IPS DF 4.7 (cell line): ENCODE measurements around the gene CASTOR1.
A peak's percentile ranks its signal among the peaks of the same experiment; 100 is the strongest.

Source experiments
- DNase-seq: peaks from one replicate; pipeline ENCODE4 v3.0.0-alpha.2; 2013; ENCODE audit warnings: low spot score; ENCODE audit errors: extremely low read depth

Gene CASTOR1

DNA sequence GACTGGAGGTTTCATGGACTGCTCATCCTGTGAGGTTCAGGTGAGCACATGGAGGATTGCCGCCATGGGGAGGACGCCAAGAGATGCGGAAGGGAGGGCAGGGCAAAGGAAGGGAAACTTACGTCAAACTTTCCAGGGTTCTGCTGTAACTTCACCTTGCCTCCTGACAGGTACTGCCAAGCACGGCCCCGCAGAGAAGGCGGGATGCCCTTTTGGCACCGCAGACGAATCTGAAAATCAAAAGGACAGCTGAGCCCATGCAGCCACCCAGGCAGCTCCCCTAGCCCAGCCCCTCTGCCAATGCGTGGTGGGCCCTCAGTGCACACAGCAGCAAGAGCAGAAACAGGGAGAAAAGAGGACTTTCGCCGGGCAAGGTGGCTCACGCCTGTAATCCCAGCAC lies 10.0 kb upstream of the CASTOR1 start:
- no peak for DNase-seq

DNA sequence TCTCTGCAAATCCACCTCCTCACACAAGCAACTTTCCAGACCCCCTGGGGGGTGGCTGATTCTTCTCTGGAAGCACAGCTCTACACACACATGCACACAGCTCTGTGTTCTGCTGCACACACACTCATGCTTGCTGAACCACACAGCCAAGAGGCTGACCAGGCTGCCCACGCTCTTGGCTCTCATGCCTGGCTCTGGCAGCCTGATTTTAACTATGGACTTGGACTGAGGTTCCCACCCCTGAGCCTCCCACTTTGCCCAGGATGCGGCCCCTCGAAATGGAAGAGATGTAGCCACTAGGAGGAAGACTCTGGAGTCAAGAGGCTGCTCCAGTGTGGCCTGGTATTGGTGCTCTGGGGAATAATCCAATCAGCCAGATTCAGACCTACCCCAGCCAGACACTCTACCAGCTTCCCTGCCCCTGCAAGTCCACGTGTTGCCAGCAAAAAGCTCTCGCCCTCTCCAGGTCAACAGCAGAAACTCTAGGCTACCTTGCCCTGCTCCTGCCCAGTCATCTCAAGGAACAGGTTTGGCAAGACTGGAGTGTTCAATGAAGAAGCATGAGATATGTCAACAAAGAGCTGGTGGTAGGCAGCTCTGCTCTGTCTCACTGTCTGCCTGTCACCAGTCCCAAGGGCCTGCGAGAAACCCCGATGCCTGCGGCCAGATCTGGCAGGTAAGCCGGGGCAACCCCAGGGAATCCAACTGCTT lies 8.8 kb upstream of the CASTOR1 start:
- DNase-seq, result no peak

DNA sequence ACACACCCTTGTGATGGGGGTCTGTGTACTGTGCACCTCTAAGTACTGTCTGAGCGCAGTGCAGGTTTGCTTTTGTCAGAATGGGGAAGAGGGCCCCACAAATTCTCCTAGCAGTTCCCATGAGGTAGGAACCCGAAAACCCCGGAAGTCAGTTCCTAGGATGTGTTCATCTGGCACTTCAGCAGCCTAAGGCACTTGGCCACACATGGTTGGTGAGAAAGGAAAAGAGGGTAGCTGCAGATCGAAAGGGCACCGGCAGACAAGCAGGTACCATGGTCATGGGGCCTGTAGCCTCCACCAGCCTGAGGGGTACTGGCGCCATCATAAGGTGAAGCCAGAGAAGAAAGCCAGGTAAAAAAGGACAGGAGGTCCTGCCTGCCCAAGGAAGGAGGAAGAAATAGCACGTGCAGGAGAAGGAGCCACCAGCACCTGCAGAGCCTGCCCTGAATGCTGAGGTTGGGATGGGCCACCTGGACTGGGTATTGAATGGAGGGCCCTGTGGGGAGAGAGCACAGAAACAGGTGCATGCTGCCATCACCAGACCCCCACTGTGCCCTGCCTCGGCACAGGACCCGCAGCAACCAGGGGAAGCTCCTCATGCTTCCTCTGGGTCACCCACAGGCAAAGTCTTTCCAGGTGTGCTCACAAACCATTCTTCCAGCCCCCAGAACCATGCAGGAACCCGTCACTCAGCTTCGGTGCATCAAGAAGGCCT lies 8.1 kb upstream of the CASTOR1 start:
- no peak for DNase-seq

DNA sequence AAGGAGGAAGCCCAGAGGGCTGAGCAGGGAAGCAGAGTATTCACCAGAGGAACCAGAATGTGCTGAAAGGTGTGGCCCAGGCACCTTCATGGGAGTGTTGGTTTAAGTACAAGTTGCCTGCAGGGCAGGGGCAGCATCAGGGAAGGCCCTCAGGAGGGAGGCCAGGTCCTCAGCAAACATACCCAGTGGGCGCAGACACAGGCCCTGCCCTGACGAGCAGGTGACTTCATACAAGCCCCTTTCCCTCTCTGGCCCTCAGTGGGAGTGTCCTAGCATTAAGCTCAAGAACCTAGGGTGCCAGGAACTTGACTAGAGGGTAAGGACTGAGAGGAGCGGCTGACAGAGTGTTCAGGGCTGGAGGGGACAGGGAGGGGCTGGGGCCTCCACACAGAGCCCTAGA lies 7.5 kb upstream of the CASTOR1 start:
- no peak for DNase-seq

DNA sequence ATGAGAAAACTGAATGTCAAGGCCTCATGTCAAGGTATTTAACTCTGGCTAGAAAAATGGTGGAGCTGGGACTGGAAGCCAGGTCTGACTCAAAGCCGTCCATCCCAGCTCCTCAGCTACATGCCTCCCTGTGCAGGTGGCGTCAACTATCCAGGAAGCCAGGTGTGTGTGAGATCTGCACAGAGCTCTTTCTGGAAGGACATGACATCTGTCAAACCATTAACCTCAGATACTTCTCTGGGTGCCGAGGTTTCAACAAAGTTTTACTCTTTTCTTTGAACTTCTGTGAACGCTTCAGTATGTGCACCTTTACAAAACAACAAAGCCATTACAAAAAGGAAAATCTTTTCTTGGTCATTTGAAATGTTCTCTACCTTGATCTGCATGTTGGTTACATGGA lies 7.0 kb upstream of the CASTOR1 start:
- DNase-seq, result no peak

DNA sequence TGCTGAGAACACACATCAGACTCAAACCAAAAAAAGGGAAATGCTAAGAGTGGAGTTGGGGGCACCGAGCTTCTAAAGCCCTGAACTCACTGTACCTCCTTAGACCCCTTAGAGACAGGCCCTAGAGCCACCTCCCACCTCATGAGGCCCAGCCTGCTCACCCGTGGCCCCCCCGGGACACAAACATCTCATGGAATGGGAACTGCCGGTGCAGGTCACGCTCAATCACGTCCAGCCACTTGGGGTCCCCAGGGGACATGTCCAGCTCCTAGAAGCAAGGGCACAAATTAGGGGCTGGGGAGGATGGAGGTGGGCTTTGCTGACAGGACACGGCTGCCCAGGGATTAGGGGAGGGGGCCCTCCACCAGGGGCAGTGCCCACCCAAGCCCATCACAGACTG lies 6.3 kb upstream of the CASTOR1 start:
- no peak for DNase-seq

DNA sequence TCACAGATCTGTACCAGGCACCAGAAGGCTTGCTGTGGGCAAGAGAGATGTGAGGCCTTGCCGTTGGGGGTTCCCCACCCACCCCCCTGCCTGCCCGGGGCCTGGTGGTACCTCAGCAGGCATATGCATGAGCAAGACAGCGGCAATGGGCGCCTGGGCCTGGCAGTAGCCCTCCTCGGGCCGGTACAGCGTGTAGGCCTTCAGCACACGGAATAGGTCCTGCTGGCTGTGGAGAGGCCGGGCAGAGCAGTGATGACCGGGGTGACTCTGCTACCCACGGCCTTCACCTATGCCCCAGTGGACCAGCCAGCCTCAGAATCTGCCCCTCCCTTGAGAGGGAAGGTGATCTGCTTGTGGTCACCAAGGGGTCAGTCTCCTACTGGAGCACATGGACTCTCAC lies 5.5 kb upstream of the CASTOR1 start:
- DNase-seq, result no peak

DNA sequence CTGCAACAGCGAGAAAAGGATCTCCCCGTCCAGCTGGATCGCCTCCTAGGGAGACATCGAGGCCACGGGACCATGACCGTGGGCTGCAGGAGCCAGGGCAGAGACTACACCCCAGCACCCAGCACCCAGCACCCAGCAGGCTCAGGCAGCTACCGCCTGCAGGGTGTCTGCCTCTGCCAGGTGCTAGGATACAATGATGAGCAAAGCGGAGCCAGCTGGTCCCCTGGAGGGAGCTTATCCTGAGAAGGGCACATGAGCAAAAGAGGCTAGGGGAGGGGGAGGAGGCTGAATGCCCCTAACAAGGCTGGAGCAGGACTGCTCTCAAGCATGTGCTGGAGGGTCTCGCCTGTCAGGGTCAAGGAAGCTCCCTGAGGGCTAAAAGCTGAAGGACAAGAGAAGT lies 4.8 kb upstream of the CASTOR1 start:
- no peak for DNase-seq

DNA sequence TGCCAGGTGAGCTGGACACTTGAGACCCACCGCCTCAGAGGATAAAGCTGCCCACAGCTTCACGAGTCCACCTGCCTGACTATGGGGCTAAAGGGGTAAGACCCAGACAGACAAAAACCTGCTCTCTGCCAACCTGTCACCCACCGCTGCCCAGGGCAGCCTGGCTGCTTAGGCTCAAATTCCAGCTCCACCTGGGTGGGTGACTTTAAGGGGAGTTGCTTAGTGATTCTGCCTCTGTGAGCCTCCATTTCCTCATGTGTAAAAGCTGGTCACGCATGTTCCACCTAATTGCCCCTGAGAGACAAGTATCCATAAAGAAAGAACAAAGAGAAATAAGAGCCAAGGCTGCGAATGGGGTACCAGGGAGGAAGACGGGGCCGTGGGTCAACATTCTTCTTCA lies 3.7 kb upstream of the CASTOR1 start:
- no peak for DNase-seq

DNA sequence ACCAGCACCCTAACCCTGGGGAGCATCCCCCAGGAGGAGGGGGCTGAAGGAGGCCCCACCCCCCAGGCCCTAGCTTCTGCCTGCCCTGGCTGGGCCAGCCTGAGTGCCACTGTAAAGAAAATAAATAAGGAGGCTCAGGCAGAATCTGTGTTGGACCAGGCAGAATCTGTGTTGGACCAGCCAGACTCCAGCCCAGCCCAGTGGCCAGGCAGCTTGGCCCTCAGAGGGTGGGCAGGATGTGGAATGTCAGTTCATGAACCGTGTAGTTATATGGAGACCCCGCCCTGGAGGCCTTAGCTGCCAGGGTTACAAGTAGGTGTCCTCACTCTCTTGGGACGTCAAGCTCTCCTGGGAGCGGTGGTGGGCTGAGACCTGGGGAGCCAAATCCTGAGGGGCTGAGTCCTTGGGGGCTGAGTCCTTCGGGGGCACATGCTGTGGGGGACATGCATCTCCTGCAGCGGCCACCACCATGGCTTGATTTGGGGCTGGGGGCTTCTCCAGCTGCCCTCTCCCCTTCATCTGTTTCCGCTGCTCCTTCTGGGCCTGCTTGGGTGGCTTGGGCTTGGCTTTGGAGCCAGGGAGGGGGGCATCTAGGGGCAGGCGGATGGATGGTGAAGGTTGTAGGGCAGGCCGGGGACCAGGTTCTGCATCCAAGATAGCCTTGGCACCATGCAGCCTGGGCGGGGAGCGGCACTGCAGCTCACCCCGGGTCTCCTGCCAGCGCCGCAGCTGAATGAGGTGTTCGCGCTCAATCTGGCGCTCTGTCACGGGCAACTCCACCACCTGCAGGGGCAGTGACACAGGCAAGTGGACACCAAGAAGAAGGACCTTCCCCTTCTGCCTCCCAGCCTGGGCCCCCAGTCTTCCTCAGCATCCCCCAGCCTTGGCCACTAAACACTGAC lies 3.0 kb upstream of the CASTOR1 start:
- no peak for DNase-seq

DNA sequence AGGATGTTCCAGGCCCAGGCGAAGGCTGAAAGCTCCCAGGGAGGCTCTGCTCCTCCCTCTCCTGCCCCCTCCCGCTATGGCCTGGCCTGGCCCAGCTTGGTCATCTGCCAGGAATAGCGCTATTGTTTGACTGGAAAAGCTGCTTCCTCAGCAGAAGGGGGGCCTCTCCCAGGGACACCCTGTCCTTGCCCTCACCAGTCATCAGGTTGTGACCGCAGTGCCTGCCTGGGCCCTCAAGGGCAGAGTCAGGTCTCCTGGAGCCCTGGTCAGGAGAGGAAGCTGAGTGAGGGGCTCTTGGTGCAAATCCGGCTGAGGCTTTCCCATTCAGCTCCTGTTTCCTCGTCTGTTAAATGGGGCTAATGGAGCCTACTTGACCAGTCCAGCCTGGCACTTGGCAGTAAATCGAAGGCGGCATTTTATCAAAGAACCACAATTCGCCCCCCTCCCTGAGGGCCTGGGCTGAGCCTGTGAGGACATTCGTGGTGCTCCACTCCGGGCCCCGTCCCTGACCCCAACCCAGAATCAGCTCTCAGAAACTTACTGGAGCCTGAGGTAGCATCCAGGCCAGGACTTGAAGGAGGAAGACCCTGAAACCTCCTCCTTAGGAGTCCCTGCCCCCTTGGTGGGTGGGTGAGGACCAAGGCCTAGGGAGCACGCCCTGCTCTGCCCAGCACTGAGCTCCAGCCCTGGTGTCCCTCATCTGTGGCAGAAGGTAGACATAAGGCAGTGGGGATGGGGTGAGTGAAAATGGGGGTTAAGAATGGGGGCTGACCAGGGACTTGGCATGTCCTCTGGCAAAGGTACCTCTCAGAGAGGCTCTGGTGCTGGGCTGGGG lies 2.0 kb upstream of the CASTOR1 start:
- no peak for DNase-seq

DNA sequence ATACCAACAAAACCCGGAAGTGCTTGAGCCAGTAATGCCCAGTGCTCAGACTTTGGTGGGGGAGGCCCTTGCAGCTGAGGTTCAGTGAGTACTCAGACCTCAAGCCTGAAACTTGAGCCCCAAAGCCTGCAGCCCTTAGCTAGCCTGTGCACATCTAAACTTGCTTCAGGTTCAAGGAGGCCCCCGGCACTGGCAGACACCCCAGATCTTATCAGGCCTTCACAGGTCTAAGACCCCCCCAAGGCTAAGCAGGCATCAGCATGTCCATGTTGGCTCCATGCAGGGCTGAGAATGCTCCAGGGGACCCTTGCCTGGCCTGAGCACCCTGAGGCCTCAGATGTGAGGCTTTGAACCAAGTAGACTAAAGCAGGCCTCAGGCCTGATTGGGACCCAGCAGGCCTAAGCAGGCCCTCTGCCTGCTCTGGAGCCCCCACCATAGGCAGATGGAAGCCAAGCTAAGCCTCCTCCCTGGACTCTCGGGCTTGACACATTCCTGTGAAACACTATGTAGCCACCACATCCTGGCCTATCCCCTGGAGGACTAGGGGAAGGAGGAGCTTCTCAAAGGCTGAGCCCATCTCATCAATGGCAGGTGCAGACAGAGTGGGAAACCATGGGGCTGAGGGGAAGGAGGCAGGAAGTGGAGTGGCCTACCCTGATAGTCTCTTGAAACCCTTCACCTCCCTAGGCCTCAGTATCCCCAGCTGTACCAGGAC lies 1.2 kb upstream of the CASTOR1 start:
- DNase-seq, result no peak

DNA sequence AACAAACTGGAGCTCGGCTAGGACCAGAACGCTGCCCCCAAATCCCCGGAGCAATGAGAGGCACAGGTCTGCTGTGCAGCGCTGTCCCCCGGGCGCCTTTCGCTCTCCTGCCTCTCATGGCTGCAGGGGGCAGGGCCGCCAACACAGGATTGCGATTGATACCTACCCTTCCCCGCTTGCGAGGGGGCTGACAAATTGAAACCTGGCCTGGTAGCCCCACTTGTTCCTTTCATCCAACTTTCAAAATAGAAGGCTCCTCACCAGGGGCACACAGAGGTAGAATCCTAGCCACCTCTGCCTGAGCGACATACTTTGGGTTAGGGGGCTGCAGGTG lies 642 bp upstream of the CASTOR1 start:
- no peak for DNase-seq

DNA sequence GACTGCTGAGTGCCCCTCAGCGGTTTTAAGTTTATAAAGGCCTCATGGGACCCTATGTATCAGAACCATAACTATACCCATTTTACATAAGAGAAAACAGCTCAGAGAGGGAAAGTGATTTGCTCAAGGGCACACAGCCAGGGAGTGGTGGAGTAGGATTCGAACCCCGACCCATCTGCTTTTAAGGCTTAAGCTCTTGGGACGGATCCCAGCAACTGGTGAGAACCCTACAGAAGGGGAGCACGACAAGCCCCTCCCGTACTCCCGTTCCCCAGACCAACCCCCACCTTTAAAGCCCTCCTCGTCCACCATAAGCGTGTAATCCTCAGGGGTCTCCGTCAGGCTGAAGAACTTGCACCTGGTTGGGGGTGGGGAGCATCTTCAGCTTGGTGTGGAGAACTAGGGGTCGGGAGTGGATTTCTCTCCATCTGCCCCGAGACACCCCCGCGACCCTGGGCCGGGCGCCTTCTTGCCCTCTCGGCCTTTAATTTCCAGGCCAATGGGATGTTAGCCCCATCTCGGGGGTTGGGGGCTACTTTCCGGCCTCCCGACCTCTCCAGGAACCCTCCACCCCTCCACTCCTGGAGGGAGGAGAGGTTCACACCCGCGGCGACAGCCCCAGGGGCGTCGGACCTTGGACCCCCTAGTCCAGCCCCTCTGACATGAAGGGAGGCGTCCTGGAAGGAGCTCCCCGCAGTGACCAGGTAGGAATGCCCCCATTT lies 725 bp downstream of the CASTOR1 start:
- DNase-seq, result no peak

DNA sequence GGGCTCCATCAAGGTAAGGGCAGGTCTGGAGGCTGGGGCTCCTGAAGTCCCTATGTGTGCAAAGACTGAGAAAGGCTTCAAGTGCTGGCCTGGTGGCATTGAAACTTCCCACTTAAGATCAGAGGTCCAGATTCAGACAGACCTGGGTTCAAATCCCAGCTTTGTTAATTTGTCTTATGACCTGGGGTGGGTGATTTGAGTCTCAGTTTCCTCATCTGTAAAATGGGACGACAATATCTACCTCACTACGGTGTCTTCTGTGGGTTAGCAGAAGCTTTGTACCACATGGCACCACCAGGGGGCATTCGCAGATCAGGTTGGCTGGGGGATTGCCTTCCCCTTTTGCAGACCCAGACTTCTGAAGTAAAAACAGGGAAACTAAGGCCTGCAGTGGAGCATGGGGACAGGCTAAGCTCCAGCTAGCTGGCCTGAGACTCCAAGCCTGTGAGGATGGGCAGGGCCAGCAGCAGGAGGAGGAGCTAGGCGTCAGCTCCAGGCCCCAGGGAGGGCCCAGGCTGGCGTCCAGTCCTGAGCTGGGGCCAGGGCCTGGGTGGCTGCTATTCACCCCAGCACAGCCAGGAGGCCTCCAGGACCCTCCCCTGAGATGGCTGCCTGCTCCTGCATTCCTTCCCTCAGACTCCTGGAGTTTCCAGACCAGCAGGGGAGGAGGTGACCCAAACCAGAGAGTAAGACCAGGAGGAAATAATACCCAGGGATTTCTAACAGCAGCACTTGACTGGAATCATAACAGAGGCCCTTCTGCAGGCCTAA lies 1.5 kb downstream of the CASTOR1 start:
- peak; percentile 82 for DNase-seq

DNA sequence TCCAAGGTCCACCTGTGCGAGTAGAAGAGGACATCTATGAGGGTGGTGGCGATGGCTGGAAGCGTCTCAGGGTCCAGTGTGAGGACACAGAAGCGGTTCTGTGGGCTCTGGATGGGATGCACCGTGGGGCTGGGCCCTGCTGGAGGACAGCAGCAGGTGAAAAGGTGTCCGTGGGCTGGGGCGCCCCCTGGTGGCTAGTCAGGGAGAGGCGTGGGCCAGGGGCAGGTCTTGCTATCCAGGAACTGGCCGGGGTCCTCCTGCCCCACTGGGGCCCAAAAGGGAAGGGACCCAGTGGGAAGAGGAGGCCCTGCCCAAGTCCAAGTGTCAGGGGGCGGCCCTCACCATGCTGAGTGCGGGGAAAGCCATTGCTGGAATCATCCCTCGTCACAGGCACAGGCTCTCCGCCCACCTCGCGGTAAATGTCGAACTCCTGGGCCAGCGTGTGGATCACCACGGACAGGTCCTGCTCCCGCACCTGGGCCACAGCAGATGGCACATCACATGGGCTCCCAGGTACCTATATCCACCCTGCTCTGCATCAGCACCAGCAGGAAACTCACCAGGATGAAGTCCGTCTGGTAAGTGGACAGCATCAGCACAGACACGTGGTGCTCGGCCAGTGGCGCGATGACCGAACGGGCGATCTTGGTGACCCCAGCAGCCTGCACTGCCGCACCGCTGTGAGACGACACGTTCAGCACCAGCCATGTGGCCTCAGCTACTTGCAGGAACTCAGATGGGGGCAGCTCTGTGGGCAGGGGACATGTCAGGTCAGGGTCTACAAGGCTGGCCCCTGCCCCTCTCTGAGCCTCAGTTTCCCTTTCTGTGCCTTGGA lies 2.3 kb downstream of the CASTOR1 start:
- DNase-seq, result no peak

DNA sequence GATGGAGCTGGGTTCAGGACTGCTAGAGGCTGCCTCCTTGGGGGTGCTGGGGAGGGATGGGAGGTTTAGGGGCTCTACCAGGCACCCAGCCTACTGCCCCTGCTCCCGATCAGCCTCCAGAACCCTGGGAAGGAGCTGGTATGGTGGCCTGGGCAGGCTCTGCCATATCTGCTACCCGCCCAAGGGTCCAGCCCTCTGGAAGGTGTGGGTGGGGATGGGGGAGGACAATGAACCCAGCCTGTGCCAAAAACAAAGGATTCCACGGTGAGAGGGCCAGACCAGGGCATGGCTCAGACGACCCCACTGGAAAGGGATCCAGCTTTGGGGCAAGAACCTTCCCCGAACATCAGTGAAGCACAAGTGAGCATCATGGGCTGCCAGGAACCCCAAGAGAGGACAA lies 3.0 kb downstream of the CASTOR1 start:
- DNase-seq, result no peak

DNA sequence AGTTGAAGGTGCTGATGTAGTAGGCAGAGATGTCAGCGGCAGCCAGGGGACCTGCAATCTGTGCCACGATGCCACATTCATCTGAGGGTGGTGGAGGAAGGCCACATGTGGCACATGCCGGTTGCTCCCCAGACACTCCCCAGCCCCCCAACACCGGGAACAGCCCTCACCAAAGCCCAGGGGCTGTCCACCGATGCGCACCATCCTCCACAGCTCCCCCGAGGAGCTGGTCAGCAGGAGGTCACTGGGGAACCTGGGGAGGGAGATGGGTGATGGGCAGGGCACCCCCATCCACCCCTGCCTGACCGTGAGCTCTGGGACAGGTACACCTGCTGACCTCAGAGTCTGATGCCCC lies 3.5 kb downstream of the CASTOR1 start:
- DNase-seq, result no peak
